Right lobe of liver (tissue), 6 donors: ENCODE data around the gene HERPUD2. TPM values are rescaled to one million over a fixed set of nuclear protein-coding genes. Genes with fewer than 3 reads are reported as not detected.
"Not testable (repeated sequence)": the region's sequence is repeated elsewhere in the genome, so short reads cannot be mapped to it uniquely, and the experiment has no call there.

Experiments used
- ATAC-seq, 4 donors: fragments of 200-7000 bp; cut with Tn5 transposase; one replicate each; pipeline ENCODE4 v1.9.1; 2020; ENCODE audit warnings: mild to moderate bottlenecking in 4 of 4, moderate library complexity in 4 of 4
- DNase-seq, 3 donors: peaks; one replicate each; pipeline ENCODE4 v3.0.0-alpha.2; 2020
- H3K27ac ChIP-seq, 3 donors: fragments of 200-600 bp; one replicate each; pipeline ENCODE4 v1.8.0; 2022
- H3K27me3 ChIP-seq, 2 donors: fragments of 200-600 bp; one replicate each; pipeline ENCODE4 v1.8.0; 2022
- H3K36me3 ChIP-seq, 4 donors: fragments of 200-600 bp; sonication (generic) in 1 of 4; one replicate each; pipeline versions ENCODE4 v1.5.1 to v1.8.0; 2017 to 2022; ENCODE audit warnings: control low read depth in 1 of 4
- H3K4me1 ChIP-seq, 4 donors: fragments of 200-600 bp; sonication (generic) in 1 of 4; one replicate each; pipeline versions ENCODE4 v1.5.1 to v1.8.0; 2017 to 2022; ENCODE audit warnings: control low read depth in 1 of 4
- H3K4me3 ChIP-seq, 3 donors: fragments of 200-600 bp; one replicate each; pipeline ENCODE4 v1.8.0; 2022
- H3K9me3 ChIP-seq, 4 donors: fragments of 200-600 bp; sonication (generic) in 1 of 4; one replicate each; pipeline versions ENCODE4 v1.5.1 to v1.8.0; 2017 to 2022; ENCODE audit warnings: control low read depth in 1 of 4
- CTCF ChIP-seq, 4 donors: fragments of 200-600 bp in 3 of 4; fragments of 450-650 bp in 1 of 4; IDR thresholded peaks; one replicate each; pipeline versions ENCODE4 v1.5.1 to v1.8.0; 2016 to 2022; ENCODE audit warnings: antibody characterized with exemption in 4 of 4, mild to moderate bottlenecking in 2 of 4
- POLR2A ChIP-seq: fragments of 450-650 bp; IDR thresholded peaks from one replicate; pipeline ENCODE4 v1.6.1; 2017; ENCODE audit warnings: antibody characterized with exemption, mild to moderate bottlenecking
- WGBS: methylation state at CpG from one replicate; pipeline ENCODE4 v1.1.6; 2018; ENCODE audit warnings: low coverage, low lambda C conversion rate; ENCODE audit not compliant: insufficient coverage; ENCODE audit errors: missing lambda C conversion rate; 5-methylcytosine and 5-hydroxymethylcytosine counted together
- intact Hi-C, 2 donors: fragments of 100-400 bp; cut with DNase I; formaldehyde crosslinking; loops; one replicate each; pipeline versions ENCODE4 v1.11.2 to v1.14.1; 2022
- total RNA-seq, 6 experiments: library from RNA; depleted of rRNA in 2 of 6; stranded (reverse); fragments of >200 nt in 2 of 6; fragmentation: NEBNext Ultra II Directional in 3 of 6; extraction: Animal tissue kit (Norgen Biotek cat#: 25700) in 3 of 6; gene quantifications; one replicate each; pipeline versions ENCODE4 v1.1.0 to v1.2.4, GENCODE V29; 2016 to 2023
- donor health status: DM: no; HTN: yes; CAD: no.
- donor health status: DM: no; HTN: no; CAD: no.
- donor health status: DM: no; HTN: no; CAD: no.
- donor health status: DM: no; HTN: yes; CAD: no.
- donor health status: DM: no; HTN: yes; CAD: no.

Gene HERPUD2
- total RNA-seq, 6 experiments from 2014 or later, result 15.4 to 26.7 (median 20.6) TPM

DNA sequence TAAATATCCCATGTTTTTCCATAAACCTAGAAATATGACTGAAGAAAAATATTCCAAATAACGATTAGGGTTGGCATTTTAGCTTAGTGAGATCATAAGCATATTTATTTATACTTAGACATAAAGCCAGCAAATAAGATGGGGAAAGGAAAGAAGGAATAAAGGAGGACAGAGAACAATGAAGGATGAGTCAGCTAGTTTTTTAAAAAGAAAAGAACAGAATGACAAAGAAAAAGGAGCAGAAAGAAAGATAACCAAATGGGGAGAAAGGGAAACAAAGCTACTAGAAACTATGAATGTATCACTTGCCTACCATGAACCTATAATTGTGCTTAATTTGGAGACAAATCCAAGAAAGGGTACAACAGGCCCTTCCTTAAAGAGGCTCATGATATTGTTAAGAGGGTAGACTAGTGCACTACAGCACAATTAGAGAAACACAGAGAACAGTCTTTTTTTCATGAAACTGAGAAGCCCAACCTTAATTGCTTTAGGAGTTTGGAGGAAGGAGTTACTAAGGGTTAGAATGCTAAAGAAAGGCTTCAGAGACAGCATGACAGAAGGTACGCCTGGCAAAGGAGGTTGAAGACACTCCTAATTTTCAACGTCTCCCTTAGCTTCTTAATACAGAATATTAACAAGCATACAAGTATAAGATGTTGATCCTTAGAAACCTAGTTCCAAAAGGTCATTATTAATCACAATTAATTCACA lies 23.9 kb downstream of the HERPUD2 start:
- TF ChIP-seq POLR2A, result no peak
- TF ChIP-seq CTCF (IDR thresholded peaks at IDR 0.05), result no peak
- DNase-seq (no peak), ATAC-seq (no peak)
- no peaks in the 10 kb centered on the region for H3K4me1 ChIP-seq
- intact Hi-C loops, result no loop called here
- peaks cover 2 to 11% (median 9%) of the 10 kb centered on the region in 4 donors for H3K36me3 ChIP-seq
- no peaks in the 10 kb centered on the region for H3K9me3 ChIP-seq
- no peaks in the 10 kb centered on the region for H3K27me3 ChIP-seq
- H3K4me3 ChIP-seq, result no peak overlapping the region
- 83% methylated on average over 3 of the region's 3 CpGs for WGBS
- H3K27ac ChIP-seq, result no peak overlapping the region

GRCh38 chr7:35660411-35660810 lies 34.5 kb downstream of the HERPUD2 start:
- H3K9me3 ChIP-seq, H3K36me3 ChIP-seq, H3K27me3 ChIP-seq, H3K4me3 ChIP-seq, ATAC-seq, H3K27ac ChIP-seq, DNase-seq, intact Hi-C loops: not testable (repeated sequence)
- H3K4me1 ChIP-seq, result peaks cover 0 to 10% (median 0%) of the 10 kb centered on the region in 4 donors
- WGBS, result 95% methylated on average over 3 of the region's 4 CpGs

- Histone ChIP-seq H3K27ac (no peak overlapping the region), H3K4me3 (no peak overlapping the region), H3K4me1 (peaks cover 0 to 10% (median 0%) of the 10 kb centered on the region in 4 donors), H3K9me3 (no peaks in the 10 kb centered on the region), H3K36me3 (no peaks in the 10 kb centered on the region), H3K27me3 (no peaks in the 10 kb centered on the region)
- TF ChIP-seq CTCF (IDR thresholded peaks at IDR 0.05) (no peak), POLR2A (no peak)
- DNase-seq (no peak), ATAC-seq (peak; percentile 41 to 73 (median 57))
- 61% methylated on average over 1 of the region's 1 CpG for WGBS
- intact Hi-C loops, result no loop called here
Observed at GRCh38 chr7:35658606-35659201, 36.2 kb downstream of the HERPUD2 start.

GRCh38 chr7:35657125-35657524 lies 37.8 kb downstream of the HERPUD2 start:
- WGBS, result 100% methylated on average over 1 of the region's 2 CpGs
- no peaks in the 10 kb centered on the region for H3K27me3 ChIP-seq
- no peaks in the 10 kb centered on the region for H3K9me3 ChIP-seq
- no peaks in the 10 kb centered on the region for H3K36me3 ChIP-seq
- ATAC-seq (no peak), DNase-seq (no peak)
- TF ChIP-seq POLR2A, result no peak
- TF ChIP-seq CTCF (IDR thresholded peaks at IDR 0.05), result no peak
- intact Hi-C loops, result no loop called here
- H3K4me1 ChIP-seq, result peaks cover 0 to 10% (median 0%) of the 10 kb centered on the region in 4 donors
- H3K4me3 ChIP-seq, result no peak overlapping the region
- no peak overlapping the region for H3K27ac ChIP-seq

GRCh38 chr7:35654558-35654957 lies 40.4 kb downstream of the HERPUD2 start:
- H3K36me3 ChIP-seq, H3K4me3 ChIP-seq, H3K9me3 ChIP-seq, H3K4me1 ChIP-seq, intact Hi-C loops, DNase-seq, H3K27me3 ChIP-seq, H3K27ac ChIP-seq: not testable (repeated sequence)
- 89% methylated on average over 2 of the region's 3 CpGs for WGBS
- peak in 3 of 4 donors; percentile 27 to 58 (median 47) for ATAC-seq
